ENCODE data around the gene MARCO. TPM values are rescaled to one million over a fixed set of nuclear protein-coding genes. Genes with fewer than 3 reads are reported as not detected.
"Not testable (repeated sequence)": the region's sequence is repeated elsewhere in the genome, so short reads cannot be mapped to it uniquely, and the experiment has no call there.

The MARCO gene
- total RNA-seq, 1 donor, result not detected

GRCh38 chr2:118993392-118993752 lies 51.4 kb downstream of the MARCO start:
- no peak for TF ChIP-seq CTCF (IDR thresholded peaks at IDR 0.05; ENCODE audit: insufficient read depth, low read depth, low read length)
- no peak overlapping the region for H3K4me3 ChIP-seq (ENCODE audit: low read depth, low read length)
- no peak for DNase-seq (ENCODE audit: low read depth)

DNA sequence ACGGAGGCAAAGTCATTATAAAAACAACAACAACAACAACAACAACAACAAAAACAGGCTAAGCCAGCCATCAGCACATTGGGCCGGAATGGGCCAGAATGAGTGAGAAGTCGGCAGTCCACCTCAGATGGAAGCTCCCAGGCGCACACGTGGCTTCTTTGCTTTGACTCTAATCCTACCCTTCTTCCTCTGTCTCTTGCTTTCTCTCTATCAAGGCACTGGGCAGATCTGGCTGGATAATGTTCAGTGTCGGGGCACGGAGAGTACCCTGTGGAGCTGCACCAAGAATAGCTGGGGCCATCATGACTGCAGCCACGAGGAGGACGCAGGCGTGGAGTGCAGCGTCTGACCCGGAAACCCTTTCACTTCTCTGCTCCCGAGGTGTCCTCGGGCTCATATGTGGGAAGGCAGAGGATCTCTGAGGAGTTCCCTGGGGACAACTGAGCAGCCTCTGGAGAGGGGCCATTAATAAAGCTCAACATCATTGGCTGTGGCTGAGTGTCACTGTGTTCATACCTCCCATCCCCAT lies 52.2 kb downstream of the MARCO start:
- DNase-seq (ENCODE audit: low read depth), result no peak
- no peak overlapping the region for H3K4me3 ChIP-seq (ENCODE audit: low read depth, low read length)
- no peak for TF ChIP-seq CTCF (IDR thresholded peaks at IDR 0.05; ENCODE audit: insufficient read depth, low read depth, low read length)

DNA sequence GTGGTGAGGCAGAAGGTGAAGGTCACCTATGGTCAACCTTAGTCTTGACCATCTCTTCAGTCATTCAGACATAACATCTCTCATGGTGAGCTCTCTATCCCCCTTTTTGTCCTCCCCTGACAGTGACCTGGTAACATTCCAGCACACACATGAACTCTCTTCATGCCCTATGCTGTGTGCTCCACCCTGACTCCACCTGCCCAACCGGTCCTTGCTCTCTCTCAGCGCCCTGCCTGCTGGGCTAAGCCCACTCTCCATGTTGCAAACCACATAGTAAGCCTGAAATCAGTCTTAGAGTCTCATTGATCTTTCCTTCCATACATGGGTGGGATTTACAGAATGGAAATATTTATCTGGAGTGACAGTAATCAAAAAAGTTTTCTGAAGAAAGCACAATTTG lies 52.8 kb downstream of the MARCO start:
- no peak overlapping the region for H3K4me3 ChIP-seq (ENCODE audit: low read depth, low read length)
- no peak for DNase-seq (ENCODE audit: low read depth)
- TF ChIP-seq CTCF (IDR thresholded peaks at IDR 0.05; ENCODE audit: insufficient read depth, low read depth, low read length), result no peak

DNA sequence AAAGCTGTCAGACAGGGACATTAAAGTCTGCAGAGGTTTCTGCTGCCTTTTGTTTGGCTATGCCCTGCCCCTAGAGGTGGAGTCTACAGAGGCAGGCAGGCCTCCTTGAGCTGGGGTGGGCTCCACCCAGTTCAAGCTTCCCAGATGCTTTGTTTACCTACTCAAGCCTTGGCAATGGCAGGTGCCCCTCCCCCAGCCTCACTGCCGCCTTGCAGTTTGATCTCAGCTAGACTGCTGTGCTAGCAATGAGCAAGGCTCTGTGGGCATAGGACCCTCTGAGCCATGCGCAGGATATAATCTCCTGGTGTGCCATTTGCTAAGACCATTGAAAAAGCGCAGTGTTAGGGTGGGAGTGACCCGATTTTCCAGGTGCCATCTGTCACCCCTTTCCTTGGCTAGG lies 61.9 kb downstream of the MARCO start:
- H3K4me3 ChIP-seq (ENCODE audit: low read depth, low read length); DNase-seq (ENCODE audit: low read depth): not testable (repeated sequence)

DNA sequence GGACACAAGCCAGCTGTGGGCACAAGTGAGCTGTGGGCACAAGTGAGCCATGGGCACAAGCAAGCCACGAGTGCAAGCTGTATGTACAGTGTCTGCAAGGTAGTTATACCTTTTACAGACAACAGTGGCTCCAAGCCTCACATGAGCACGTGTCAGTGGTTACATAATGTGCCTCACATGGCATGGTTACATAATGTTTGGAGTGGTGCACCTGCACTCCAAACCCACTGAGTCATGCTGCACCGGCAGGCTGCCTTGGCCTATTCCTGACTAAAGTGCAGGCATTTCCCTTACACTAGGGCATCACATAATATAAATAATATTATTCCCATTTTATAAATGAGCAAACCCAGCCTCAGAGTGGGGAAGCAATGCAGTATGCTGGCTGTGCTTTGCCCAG lies 62.6 kb downstream of the MARCO start:
- DNase-seq (ENCODE audit: low read depth), result no peak
- TF ChIP-seq CTCF (IDR thresholded peaks at IDR 0.05; ENCODE audit: insufficient read depth, low read depth, low read length), result no peak
- no peak overlapping the region for H3K4me3 ChIP-seq (ENCODE audit: low read depth, low read length)

- no peak for DNase-seq (ENCODE audit: low read depth)
- TF ChIP-seq CTCF (IDR thresholded peaks at IDR 0.05; ENCODE audit: insufficient read depth, low read depth, low read length), result no peak
- no peak overlapping the region for H3K4me3 ChIP-seq (ENCODE audit: low read depth, low read length)
Observed at GRCh38 chr2:119005051-119005450, 63.1 kb downstream of the MARCO start.

DNA sequence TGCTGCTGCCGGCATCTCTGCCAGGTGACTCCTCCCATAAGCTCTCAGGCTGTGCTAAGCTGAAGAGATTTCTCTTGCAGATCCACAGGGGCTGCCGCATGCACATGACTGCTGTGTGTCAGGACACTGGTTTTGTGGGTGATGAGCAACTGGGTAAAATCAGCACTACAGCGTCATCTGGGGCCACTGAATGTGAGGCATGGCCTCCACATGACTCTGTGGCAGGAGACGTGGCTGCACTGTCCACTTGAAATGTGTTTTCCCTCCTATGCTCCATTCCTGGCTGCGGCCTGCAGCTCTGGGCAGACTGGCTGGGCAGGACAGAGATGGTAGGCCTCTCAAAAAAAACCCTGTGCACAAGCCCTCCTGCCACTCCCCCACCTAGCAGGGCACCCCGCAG lies 63.6 kb downstream of the MARCO start:
- no peak overlapping the region for H3K4me3 ChIP-seq (ENCODE audit: low read depth, low read length)
- no peak for TF ChIP-seq CTCF (IDR thresholded peaks at IDR 0.05; ENCODE audit: insufficient read depth, low read depth, low read length)
- DNase-seq (ENCODE audit: low read depth), result no peak

Data from fibroblast of villous mesenchyme (primary cell).